ENCODE results near the gene CCDC192. TPM values are rescaled to one million over a fixed set of nuclear protein-coding genes. Genes with fewer than 3 reads are reported as not detected.

The CCDC192 gene
- total RNA-seq, 5 donors from 2014 or later (not counting 1 experiment from before 2014, with no cell fraction given), result 0.58 TPM; not detected in 4

DNA sequence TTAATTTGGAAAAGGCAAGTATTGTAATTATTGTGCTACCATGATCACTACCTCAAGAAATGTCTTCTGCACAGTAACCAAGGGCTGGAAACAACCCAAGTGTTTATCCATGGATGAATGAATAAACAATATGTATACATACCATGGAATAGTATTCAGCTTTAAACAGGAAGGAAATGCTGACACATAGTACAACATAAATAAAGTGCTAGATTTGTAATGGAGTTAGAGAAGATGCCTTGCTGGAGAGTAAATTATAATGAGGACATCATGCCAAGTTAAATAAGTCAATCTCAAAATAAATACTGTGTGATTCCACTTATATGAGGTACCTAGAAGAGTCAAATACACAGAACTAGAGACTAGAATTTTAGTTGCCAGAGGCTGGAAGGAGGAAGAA, 160.0 kb downstream of the CCDC192 start:
- H3K27me3 Mint-ChIP-seq, result peaks cover 4% of the 10 kb centered on the region in 2 donors
- ATAC-seq (replicated peaks in 1 of 4) (no peak), DNase-seq (no peak)
- H3K27ac Mint-ChIP-seq, result no peak overlapping the region
- no peak overlapping the region for H3K27ac ChIP-seq (ENCODE audit: low read length)
- H3K9me3 Mint-ChIP-seq, result no peaks in the 10 kb centered on the region
- H3K9me3 ChIP-seq, result no peaks in the 10 kb centered on the region
- CTCF ChIA-PET, result interaction anchor here in 1 of 2 donors (0.6 kb wide), 1 partner anchor 619 kb away, joined by 9 read pairs; no protein-coding TSS in a partner anchor
- no peaks in the 10 kb centered on the region for H3K27me3 ChIP-seq (replicated peaks in 1 of 2; ENCODE audit: control insufficient read depth in 2 of 2, extremely low read depth in 1 of 2, insufficient read depth in 2 of 2, low read length in 1 of 2)
- no peaks in the 10 kb centered on the region for H3K4me1 Mint-ChIP-seq
- H3K36me3 Mint-ChIP-seq, result no peaks in the 10 kb centered on the region
- H3K36me3 ChIP-seq (ENCODE audit: control insufficient read depth in 2 of 2, extremely low read depth in 1 of 2, insufficient read depth in 1 of 2, low read length in 1 of 2), result no peaks in the 10 kb centered on the region
- POLR2A ChIA-PET, result interaction anchor here in 1 of 2 donors (0.6 kb wide), 2 partner anchors 11 to 21 kb away, joined by 6 read pairs; no protein-coding TSS in a partner anchor
- no peak overlapping the region for H3K4me3 ChIP-seq (ENCODE audit: control insufficient read depth in 1 of 2, extremely low read depth in 1 of 2, low read length in 1 of 2)
- H3K4me1 ChIP-seq (ENCODE audit: control insufficient read depth in 1 of 2, extremely low read depth in 1 of 2, insufficient read depth in 2 of 2, low read length in 2 of 2), result no peaks in the 10 kb centered on the region
- no peak overlapping the region for H3K4me3 Mint-ChIP-seq

DNA sequence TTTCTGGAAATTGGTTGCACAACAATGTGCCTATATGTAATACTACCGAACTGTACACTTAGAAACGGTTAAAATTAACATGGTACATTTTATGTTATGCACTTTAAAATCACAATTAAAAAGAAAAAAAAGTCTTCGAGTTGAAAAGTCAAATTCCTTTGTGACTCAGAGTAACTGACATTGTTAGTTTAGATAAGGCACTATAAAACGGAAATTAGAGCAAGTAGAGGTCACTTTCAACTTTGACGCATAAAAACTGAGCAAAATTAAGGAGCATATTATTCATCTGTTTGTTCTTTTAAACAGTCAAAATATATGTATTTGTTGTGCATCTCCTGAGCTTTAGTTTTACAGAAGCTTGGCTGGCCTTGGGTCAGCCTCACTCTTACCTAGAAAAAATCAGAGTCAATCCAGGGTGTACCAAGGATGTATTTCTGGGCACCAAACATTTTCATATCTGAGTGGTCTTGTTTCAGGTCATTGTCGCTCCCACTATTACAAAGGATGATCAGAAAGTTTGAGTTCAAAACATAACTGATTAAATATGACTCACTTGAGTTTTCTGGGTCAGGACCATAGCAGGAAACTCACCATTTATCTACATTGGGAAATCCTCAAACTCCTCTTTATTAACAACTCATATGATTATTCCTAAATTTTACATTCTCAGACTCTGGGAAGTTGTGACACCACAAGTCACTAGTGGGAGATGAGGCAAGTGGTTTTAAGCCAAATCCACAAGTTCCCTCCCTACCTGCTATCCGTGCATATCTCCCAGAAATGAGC, 160.6 kb downstream of the CCDC192 start:
- no peaks in the 10 kb centered on the region for H3K4me1 ChIP-seq (ENCODE audit: control insufficient read depth in 1 of 2, extremely low read depth in 1 of 2, insufficient read depth in 2 of 2, low read length in 2 of 2)
- no CpG with 5 or more reads among the region's 7 CpGs for WGBS (ENCODE audit: insufficient coverage)
- H3K27me3 Mint-ChIP-seq, result peaks cover 4 to 9% of the 10 kb centered on the region in 2 donors
- H3K36me3 Mint-ChIP-seq, result no peaks in the 10 kb centered on the region
- ChIA-PET CTCF (no interaction called here), POLR2A (no interaction called here)
- no peak overlapping the region for H3K27ac ChIP-seq (ENCODE audit: low read length)
- no peak overlapping the region for H3K4me3 Mint-ChIP-seq
- no peak for DNase-seq
- no peaks in the 10 kb centered on the region for H3K9me3 Mint-ChIP-seq
- H3K4me3 ChIP-seq (ENCODE audit: control insufficient read depth in 1 of 2, extremely low read depth in 1 of 2, low read length in 1 of 2), result no peak overlapping the region
- no peak for ATAC-seq (replicated peaks in 1 of 4)
- no peaks in the 10 kb centered on the region for H3K9me3 ChIP-seq
- H3K36me3 ChIP-seq (ENCODE audit: control insufficient read depth in 2 of 2, extremely low read depth in 1 of 2, insufficient read depth in 1 of 2, low read length in 1 of 2), result no peaks in the 10 kb centered on the region
- H3K27ac Mint-ChIP-seq, result no peak overlapping the region
- H3K4me1 Mint-ChIP-seq, result no peaks in the 10 kb centered on the region
- no peaks in the 10 kb centered on the region for H3K27me3 ChIP-seq (replicated peaks in 1 of 2; ENCODE audit: control insufficient read depth in 2 of 2, extremely low read depth in 1 of 2, insufficient read depth in 2 of 2, low read length in 1 of 2)

DNA sequence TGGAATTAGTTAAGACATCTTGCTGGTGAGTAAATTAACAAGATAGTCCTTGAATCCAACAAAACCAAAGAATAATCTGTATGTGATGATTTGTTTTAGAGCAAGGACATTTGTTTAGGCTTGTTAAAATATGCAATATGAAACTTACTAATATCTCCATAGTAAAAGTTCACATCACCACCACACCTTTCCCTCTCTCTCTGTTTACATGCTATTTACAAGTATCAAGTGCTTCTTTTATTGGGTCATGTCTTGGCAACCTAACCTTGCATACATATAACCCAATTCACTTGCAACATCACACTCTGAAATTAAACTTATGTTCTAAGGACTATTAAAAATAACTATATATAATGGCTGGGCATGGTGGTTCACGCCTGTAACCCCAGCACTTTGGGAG, 161.3 kb downstream of the CCDC192 start:
- H3K36me3 ChIP-seq (ENCODE audit: control insufficient read depth in 2 of 2, extremely low read depth in 1 of 2, insufficient read depth in 1 of 2, low read length in 1 of 2), result no peaks in the 10 kb centered on the region
- H3K27ac ChIP-seq (ENCODE audit: low read length), result no peak overlapping the region
- Mint-ChIP-seq H3K27ac (no peak overlapping the region), H3K27me3 (peaks cover 3 to 11% of the 10 kb centered on the region in 2 donors), H3K36me3 (no peaks in the 10 kb centered on the region), H3K4me3 (no peak overlapping the region), H3K4me1 (no peaks in the 10 kb centered on the region), H3K9me3 (no peaks in the 10 kb centered on the region)
- ChIA-PET POLR2A (no interaction called here), CTCF (no interaction called here)
- DNase-seq, result no peak
- H3K9me3 ChIP-seq, result no peaks in the 10 kb centered on the region
- no peak for ATAC-seq (replicated peaks in 1 of 4)
- no peak overlapping the region for H3K4me3 ChIP-seq (ENCODE audit: control insufficient read depth in 1 of 2, extremely low read depth in 1 of 2, low read length in 1 of 2)
- no CpG with 5 or more reads among the region's 1 CpG for WGBS (ENCODE audit: insufficient coverage)
- no peaks in the 10 kb centered on the region for H3K27me3 ChIP-seq (replicated peaks in 1 of 2; ENCODE audit: control insufficient read depth in 2 of 2, extremely low read depth in 1 of 2, insufficient read depth in 2 of 2, low read length in 1 of 2)
- no peaks in the 10 kb centered on the region for H3K4me1 ChIP-seq (ENCODE audit: control insufficient read depth in 1 of 2, extremely low read depth in 1 of 2, insufficient read depth in 2 of 2, low read length in 2 of 2)

DNA sequence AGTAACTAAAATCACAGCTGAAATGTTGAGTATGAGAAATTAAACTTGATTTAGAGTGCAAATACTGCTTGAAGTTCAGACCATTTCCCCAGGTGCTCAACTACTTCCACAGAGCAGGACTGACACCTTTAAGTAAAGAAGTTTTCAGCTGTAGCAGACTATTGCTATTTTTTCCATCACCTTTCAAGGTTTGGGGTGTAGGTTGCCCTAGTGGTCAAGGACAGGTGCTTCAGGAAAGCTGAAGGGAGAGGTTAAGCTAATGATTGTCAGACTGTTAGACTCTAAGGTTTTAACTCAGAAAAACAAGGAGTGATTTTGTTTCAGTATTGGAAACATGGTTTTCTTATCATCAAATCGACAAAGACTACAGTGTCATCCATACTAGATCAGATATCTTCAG, 162.1 kb downstream of the CCDC192 start:
- POLR2A ChIA-PET, result no interaction called here
- CTCF ChIA-PET, result no interaction called here
- H3K27ac Mint-ChIP-seq, result no peak overlapping the region

DNA sequence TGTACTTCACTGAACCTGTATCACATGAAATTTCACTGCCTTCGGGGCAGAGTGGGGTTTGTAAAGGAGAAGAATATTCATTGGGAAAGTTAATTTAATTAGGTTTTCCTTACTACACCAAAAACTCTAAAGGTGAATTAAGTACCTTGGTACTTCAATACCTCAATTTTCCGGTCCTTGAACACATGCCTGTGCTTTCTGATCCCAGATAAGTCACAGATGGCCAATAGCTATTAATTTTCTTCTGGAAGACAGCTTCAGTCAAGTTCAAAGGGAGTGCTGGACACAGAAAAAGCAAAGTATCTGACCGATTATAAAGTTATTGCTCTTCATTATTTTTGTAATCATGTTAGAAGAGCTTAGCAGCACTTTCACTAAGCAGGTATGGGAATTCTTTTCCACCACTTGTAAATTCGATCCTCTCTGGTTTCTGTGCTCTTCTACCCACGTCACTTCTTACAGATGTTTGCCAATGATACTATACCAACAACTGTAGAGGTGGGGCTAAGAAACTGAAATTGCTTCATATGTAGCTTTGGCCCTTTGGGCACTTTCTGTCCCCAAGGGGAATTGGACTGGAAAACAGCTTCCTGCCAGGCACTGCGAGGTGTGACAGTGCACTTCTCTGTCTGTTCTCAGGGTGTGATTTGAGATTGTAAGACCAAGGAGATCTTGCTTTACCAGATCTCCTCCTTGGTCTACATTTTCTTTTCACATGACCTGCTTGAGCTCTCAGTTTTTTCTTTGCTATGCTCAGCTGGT, 164.0 kb downstream of the CCDC192 start:
- no peaks in the 10 kb centered on the region for H3K9me3 ChIP-seq
- no peak overlapping the region for H3K27ac ChIP-seq (ENCODE audit: low read length)
- Mint-ChIP-seq H3K4me1 (no peaks in the 10 kb centered on the region), H3K27me3 (peaks cover 6 to 9% of the 10 kb centered on the region in 2 donors), H3K27ac (no peak overlapping the region), H3K36me3 (no peaks in the 10 kb centered on the region), H3K4me3 (no peak overlapping the region), H3K9me3 (no peaks in the 10 kb centered on the region)
- ATAC-seq (replicated peaks in 1 of 4), result no peak
- no CpG with 5 or more reads among the region's 6 CpGs for WGBS (ENCODE audit: insufficient coverage)
- H3K4me3 ChIP-seq (ENCODE audit: control insufficient read depth in 1 of 2, extremely low read depth in 1 of 2, low read length in 1 of 2), result no peak overlapping the region
- no peak for DNase-seq
- no peaks in the 10 kb centered on the region for H3K4me1 ChIP-seq (ENCODE audit: control insufficient read depth in 1 of 2, extremely low read depth in 1 of 2, insufficient read depth in 2 of 2, low read length in 2 of 2)
- H3K27me3 ChIP-seq (replicated peaks in 1 of 2; ENCODE audit: control insufficient read depth in 2 of 2, extremely low read depth in 1 of 2, insufficient read depth in 2 of 2, low read length in 1 of 2), result no peaks in the 10 kb centered on the region
- H3K36me3 ChIP-seq (ENCODE audit: control insufficient read depth in 2 of 2, extremely low read depth in 1 of 2, insufficient read depth in 1 of 2, low read length in 1 of 2), result no peaks in the 10 kb centered on the region
- ChIA-PET CTCF (interaction anchor here in 1 of 2 donors (0.6 kb wide), 1 partner anchor 303 kb away, joined by 3 read pairs; no protein-coding TSS in a partner anchor), POLR2A (no interaction called here)

More for the DNA sequence above, 162.1 kb downstream of the CCDC192 start:
- DNase-seq (no peak), ATAC-seq (replicated peaks in 1 of 4) (no peak)
- WGBS (ENCODE audit: insufficient coverage), result no CpG with 5 or more reads among the region's 1 CpG
- Mint-ChIP-seq H3K9me3 (no peaks in the 10 kb centered on the region), H3K4me3 (no peak overlapping the region), H3K4me1 (no peaks in the 10 kb centered on the region), H3K36me3 (no peaks in the 10 kb centered on the region), H3K27me3 (peaks cover 4 to 9% of the 10 kb centered on the region in 2 donors)
- no peak overlapping the region for H3K4me3 ChIP-seq (ENCODE audit: control insufficient read depth in 1 of 2, extremely low read depth in 1 of 2, low read length in 1 of 2)
- no peaks in the 10 kb centered on the region for H3K4me1 ChIP-seq (ENCODE audit: control insufficient read depth in 1 of 2, extremely low read depth in 1 of 2, insufficient read depth in 2 of 2, low read length in 2 of 2)
- H3K9me3 ChIP-seq, result no peaks in the 10 kb centered on the region
- H3K36me3 ChIP-seq (ENCODE audit: control insufficient read depth in 2 of 2, extremely low read depth in 1 of 2, insufficient read depth in 1 of 2, low read length in 1 of 2), result no peaks in the 10 kb centered on the region
- H3K27ac ChIP-seq (ENCODE audit: low read length), result no peak overlapping the region
- H3K27me3 ChIP-seq (replicated peaks in 1 of 2; ENCODE audit: control insufficient read depth in 2 of 2, extremely low read depth in 1 of 2, insufficient read depth in 2 of 2, low read length in 1 of 2), result no peaks in the 10 kb centered on the region

DNA sequence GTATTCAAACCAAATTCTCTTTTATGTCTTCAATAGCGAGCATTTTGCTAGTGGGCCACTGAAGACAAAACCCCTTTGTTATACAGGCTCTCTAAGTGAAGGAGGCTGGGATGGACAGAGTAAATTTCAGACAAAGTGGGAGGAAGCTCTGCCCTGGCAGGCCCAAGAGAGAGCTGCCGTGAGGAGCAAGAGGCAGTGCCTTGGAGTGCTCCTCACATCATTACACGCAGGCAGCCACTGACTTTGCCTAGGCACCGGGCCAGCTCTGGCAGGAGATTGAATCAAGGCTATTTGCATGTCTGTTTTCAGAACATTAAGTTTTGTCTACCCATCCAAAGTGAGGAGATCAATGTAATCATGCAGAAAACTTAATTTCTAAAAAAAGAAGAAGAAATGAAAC, 167.7 kb downstream of the CCDC192 start:
- no peak overlapping the region for H3K4me3 Mint-ChIP-seq
- H3K27ac Mint-ChIP-seq, result no peak overlapping the region
- no peak overlapping the region for H3K4me3 ChIP-seq (ENCODE audit: control insufficient read depth in 1 of 2, extremely low read depth in 1 of 2, low read length in 1 of 2)
- 88% methylated on average over 2 of the region's 4 CpGs for WGBS (ENCODE audit: insufficient coverage)
- ATAC-seq (replicated peaks in 1 of 4) (no peak), DNase-seq (no peak)
- no peaks in the 10 kb centered on the region for H3K36me3 ChIP-seq (ENCODE audit: control insufficient read depth in 2 of 2, extremely low read depth in 1 of 2, insufficient read depth in 1 of 2, low read length in 1 of 2)
- H3K36me3 Mint-ChIP-seq, result no peaks in the 10 kb centered on the region
- ChIA-PET CTCF (no interaction called here), POLR2A (no interaction called here)
- no peaks in the 10 kb centered on the region for H3K27me3 ChIP-seq (replicated peaks in 1 of 2; ENCODE audit: control insufficient read depth in 2 of 2, extremely low read depth in 1 of 2, insufficient read depth in 2 of 2, low read length in 1 of 2)
- no peaks in the 10 kb centered on the region for H3K4me1 ChIP-seq (ENCODE audit: control insufficient read depth in 1 of 2, extremely low read depth in 1 of 2, insufficient read depth in 2 of 2, low read length in 2 of 2)
- peaks cover 9 to 10% of the 10 kb centered on the region in 2 donors for H3K27me3 Mint-ChIP-seq
- H3K9me3 Mint-ChIP-seq, result no peaks in the 10 kb centered on the region
- H3K27ac ChIP-seq (ENCODE audit: low read length), result no peak overlapping the region
- no peaks in the 10 kb centered on the region for H3K4me1 Mint-ChIP-seq
- H3K9me3 ChIP-seq, result no peaks in the 10 kb centered on the region

Data from T-cell (primary cell).